Neural cell (in vitro differentiated cells): ENCODE results near the gene NYAP2. TPM values are rescaled to one million over a fixed set of nuclear protein-coding genes. Genes with fewer than 3 reads are reported as not detected.
A peak's percentile ranks its signal among the peaks of the same experiment; 100 is the strongest.

Source experiments
- H2AFZ ChIP-seq: fragments of 200-600, 300-800 bp; sonication (generic), shearing (Covaris generic); 2 replicates; pipeline ENCODE4 v1.6.0; 2014; ENCODE audit warnings: low read depth, mild to moderate bottlenecking, antibody characterized with exemption, low read length, moderate library complexity
- H3F3A ChIP-seq: fragments of 200-600 bp; shearing (Covaris generic); 2 replicates; pipeline ENCODE4 v1.6.1; 2016; ENCODE audit warnings: mild to moderate bottlenecking, moderate library complexity, mixed read lengths, antibody characterized with exemption, low read length; ENCODE audit not compliant: insufficient read depth, poor library complexity, severe bottlenecking
- H3K27ac ChIP-seq: fragments of 200-600, 300-800 bp; sonication (generic), shearing (Covaris generic); 2 replicates; pipeline ENCODE4 v1.5.1; 2014; ENCODE audit warnings: mild to moderate bottlenecking, low read length, moderate library complexity
- H3K27me3 ChIP-seq: fragments of 300-800, 200-600 bp; sonication (generic), shearing (Covaris generic); 2 replicates; pipeline ENCODE4 v1.6.0; 2014; ENCODE audit warnings: mild to moderate bottlenecking, low read depth, low read length, moderate library complexity; ENCODE audit not compliant: insufficient read depth
- H3K36me3 ChIP-seq: fragments of 300-800, 200-600 bp; sonication (generic), shearing (Covaris generic); 2 replicates; pipeline ENCODE4 v1.5.1; 2014; ENCODE audit warnings: mild to moderate bottlenecking, antibody characterized with exemption, low read length, moderate library complexity; ENCODE audit not compliant: insufficient read depth
- H3K4me2 ChIP-seq: fragments of 300-800, 200-600 bp; sonication (generic), shearing (Covaris generic); 2 replicates; pipeline ENCODE4 v1.6.0; 2014; ENCODE audit warnings: mild to moderate bottlenecking, low read length
- H3K4me3 ChIP-seq: fragments of 300-800, 200-600 bp; sonication (generic), shearing (Covaris generic); 2 replicates; pipeline ENCODE4 v1.5.1; 2014; ENCODE audit warnings: mild to moderate bottlenecking, low read length, moderate library complexity
- H3K79me2 ChIP-seq: fragments of 200-600 bp; shearing (Covaris generic); replicated peaks from 2 replicates; pipeline ENCODE4 v1.6.0; 2014; ENCODE audit warnings: mild to moderate bottlenecking, low read length, moderate library complexity; ENCODE audit not compliant: insufficient read depth
- H3K9ac ChIP-seq: fragments of 300-800, 200-600 bp; sonication (generic), shearing (Covaris generic); 2 replicates; pipeline ENCODE4 v1.6.1; 2016; ENCODE audit warnings: mild to moderate bottlenecking, low read length, mixed read lengths
- H3K9me2 ChIP-seq: fragments of 200-600 bp; shearing (Covaris generic); 2 replicates; pipeline ENCODE4 v1.6.1; 2016; ENCODE audit warnings: mild to moderate bottlenecking, low read length, mixed read lengths; ENCODE audit not compliant: insufficient read depth
- H3K9me3 ChIP-seq: fragments of 200-600, 300-800 bp; sonication (generic), shearing (Covaris generic); 2 replicates; pipeline ENCODE4 v1.6.1; 2016; ENCODE audit warnings: mild to moderate bottlenecking, mixed run types, low read length, moderate library complexity, mixed read lengths
- H4K20me1 ChIP-seq: fragments of 200-600 bp; shearing (Covaris generic); 2 replicates; pipeline ENCODE4 v1.6.1; 2016; ENCODE audit warnings: mild to moderate bottlenecking, mixed run types; ENCODE audit not compliant: insufficient read depth
- CTCF ChIP-seq: fragments of 450-650 bp; IDR thresholded peaks from 2 replicates; pipeline ENCODE4 v1.5.1; 2014; ENCODE audit warnings: antibody characterized with exemption, mild to moderate bottlenecking, moderate library complexity; ENCODE audit not compliant: poor library complexity, severe bottlenecking
- EP300 ChIP-seq: fragments of 450-650 bp; conservative IDR thresholded peaks from 2 replicates; pipeline ENCODE4 v1.6.1; 2014; ENCODE audit warnings: antibody characterized with exemption, mild to moderate bottlenecking, moderate library complexity; ENCODE audit not compliant: poor library complexity, severe bottlenecking
- EZH2 ChIP-seq: fragments of 200-600, 300-800 bp; shearing (Covaris generic), sonication (generic); IDR thresholded peaks from 2 replicates; pipeline ENCODE4 v1.6.1; 2014; ENCODE audit warnings: antibody characterized with exemption, low read length, borderline replicate concordance, mild to moderate bottlenecking; ENCODE audit not compliant: insufficient read depth, poor library complexity, severe bottlenecking
- MXI1 ChIP-seq: fragments of 450-650 bp; conservative IDR thresholded peaks from 2 replicates; pipeline ENCODE4 v1.6.1; 2014; ENCODE audit warnings: antibody characterized with exemption, mild to moderate bottlenecking; ENCODE audit not compliant: poor library complexity, severe bottlenecking
- POLR2AphosphoS5 ChIP-seq: IDR thresholded peaks from 2 replicates; pipeline ENCODE4 v1.6.1; 2012
- RAD21 ChIP-seq: fragments of 450-650 bp; conservative IDR thresholded peaks from 2 replicates; pipeline ENCODE4 v1.6.1; 2014; ENCODE audit warnings: antibody characterized with exemption, mild to moderate bottlenecking, moderate library complexity
- REST ChIP-seq: IDR thresholded peaks from 2 replicates; pipeline ENCODE4 v1.6.1; 2012; ENCODE audit warnings: borderline replicate concordance
- SMC3 ChIP-seq: fragments of 450-650 bp; conservative IDR thresholded peaks from 2 replicates; pipeline ENCODE4 v1.6.1; 2014; ENCODE audit warnings: antibody characterized with exemption, mild to moderate bottlenecking, moderate library complexity; ENCODE audit not compliant: poor library complexity
- TAF1 ChIP-seq: IDR thresholded peaks from 2 replicates; pipeline ENCODE4 v1.6.1; 2012; ENCODE audit warnings: low read depth
- polyA plus RNA-seq: library from polyadenylated mRNA; depleted of rRNA; stranded (reverse); fragments of >200 nt; gene quantifications from 2 replicates; pipeline ENCODE4 v1.2.3, GENCODE V29; 2014

NYAP2 gene
- polyA plus RNA-seq, 1 donor from 2014 or later = 0.98 TPM

DNA sequence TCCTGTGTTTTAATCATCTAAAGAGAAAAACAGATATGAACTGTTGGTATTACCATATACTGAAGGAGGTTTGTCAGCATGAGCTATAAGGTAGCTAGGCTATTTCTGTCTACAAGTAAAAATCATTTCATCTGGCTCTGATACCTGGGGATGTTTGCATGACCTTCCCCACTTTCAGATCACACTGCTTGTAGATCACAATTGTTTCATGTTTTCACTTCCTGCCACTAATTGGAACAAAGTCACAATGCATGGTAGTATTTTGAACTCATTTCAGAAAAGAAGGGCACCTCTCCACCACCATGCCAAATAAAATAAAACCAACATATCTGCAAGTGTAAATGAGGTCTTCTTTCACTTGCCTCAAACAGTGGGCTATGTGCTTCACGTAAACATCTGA is 37.8 kb downstream of the NYAP2 start:
- no peaks in the 10 kb centered on the region for H3K9me3 ChIP-seq
- H3K27ac ChIP-seq = no peak overlapping the region
- no peaks in the 10 kb centered on the region for H4K20me1 ChIP-seq
- no peaks in the 10 kb centered on the region for H3K36me3 ChIP-seq
- H3F3A ChIP-seq = no peaks in the 10 kb centered on the region
- H3K9ac ChIP-seq = no peak overlapping the region
- H3K4me3 ChIP-seq = no peak overlapping the region
- H3K79me2 ChIP-seq = no peaks in the 10 kb centered on the region
- H3K4me2 ChIP-seq = no peak overlapping the region
- no peaks in the 10 kb centered on the region for H3K27me3 ChIP-seq
- H3K9me2 ChIP-seq = no peaks in the 10 kb centered on the region
- H2AFZ ChIP-seq = no peak overlapping the region
- TF ChIP-seq EZH2 = no peak
- TF ChIP-seq REST = no peak
- TF ChIP-seq SMC3 = no peak
- no peak for TF ChIP-seq CTCF
- TF ChIP-seq TAF1 = no peak
- TF ChIP-seq MXI1 = no peak
- no peak for TF ChIP-seq EP300
- no peak for TF ChIP-seq RAD21
- TF ChIP-seq POLR2AphosphoS5 = no peak

DNA sequence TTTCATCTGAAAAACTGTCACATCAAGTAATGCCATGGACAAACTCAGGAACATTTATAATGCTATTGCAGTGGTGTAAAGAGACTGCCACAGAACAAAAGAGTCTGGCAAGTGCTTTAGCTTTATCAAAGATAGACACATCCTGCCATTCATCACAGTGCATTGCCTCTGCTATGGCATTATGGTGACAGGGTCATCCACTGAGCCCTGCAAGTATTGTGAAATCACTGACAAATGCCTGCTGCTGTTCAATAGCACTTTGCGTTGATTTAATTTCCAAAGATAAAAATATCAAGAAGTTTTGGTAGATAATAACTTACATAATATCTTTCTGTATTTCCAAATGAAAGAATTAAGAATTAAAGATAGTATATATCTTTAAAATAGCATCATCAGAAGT is 38.7 kb downstream of the NYAP2 start:
- Histone ChIP-seq H3F3A (no peaks in the 10 kb centered on the region), H3K9me3 (no peaks in the 10 kb centered on the region), H3K27me3 (no peaks in the 10 kb centered on the region), H3K27ac (no peak overlapping the region), H3K9ac (no peak overlapping the region), H3K9me2 (no peaks in the 10 kb centered on the region), H3K36me3 (no peaks in the 10 kb centered on the region), H4K20me1 (no peaks in the 10 kb centered on the region), H3K4me3 (no peak overlapping the region), H3K4me2 (no peak overlapping the region), H2AFZ (no peak overlapping the region), H3K79me2 (no peaks in the 10 kb centered on the region)
- TF ChIP-seq REST (no peak), MXI1 (no peak), EP300 (peak; percentile 43), CTCF (no peak), SMC3 (no peak), EZH2 (no peak), TAF1 (no peak), POLR2AphosphoS5 (peak; percentile 26), RAD21 (no peak)
